Esophagus muscularis mucosa (tissue), 4 donors: ENCODE results near the gene PHF21A.

ENCODE experiments used
- EP300 ChIP-seq: sonication (generic); formaldehyde crosslinking; IDR thresholded peaks from one replicate; pipeline ENCODE4 v1.6.1; 2017; ENCODE audit warnings: antibody characterized with exemption
- POLR2A ChIP-seq: fragments of 450-650 bp; IDR thresholded peaks from one replicate; pipeline ENCODE4 v1.6.1; 2017; ENCODE audit warnings: antibody characterized with exemption, moderate library complexity, mild to moderate bottlenecking, low read depth
- POLR2AphosphoS5 ChIP-seq, 2 donors: sonication (generic); formaldehyde crosslinking; IDR thresholded peaks; one replicate each; pipeline ENCODE4 v1.6.1; 2017; ENCODE audit warnings: antibody characterized with exemption in 2 of 2
- TF ChIP-seq, protein P1 (sequence below), 3 experiments: fragments of 200-600 bp in 2 of 3; fragments of 450-650 bp in 1 of 3; sonication (generic) in 2 of 3; IDR thresholded peaks; one replicate each; pipeline ENCODE4 v1.5.1; 2017 to 2019; ENCODE audit warnings: antibody characterized with exemption in 3 of 3, mild to moderate bottlenecking in 2 of 3, moderate library complexity in 1 of 3

DNA sequence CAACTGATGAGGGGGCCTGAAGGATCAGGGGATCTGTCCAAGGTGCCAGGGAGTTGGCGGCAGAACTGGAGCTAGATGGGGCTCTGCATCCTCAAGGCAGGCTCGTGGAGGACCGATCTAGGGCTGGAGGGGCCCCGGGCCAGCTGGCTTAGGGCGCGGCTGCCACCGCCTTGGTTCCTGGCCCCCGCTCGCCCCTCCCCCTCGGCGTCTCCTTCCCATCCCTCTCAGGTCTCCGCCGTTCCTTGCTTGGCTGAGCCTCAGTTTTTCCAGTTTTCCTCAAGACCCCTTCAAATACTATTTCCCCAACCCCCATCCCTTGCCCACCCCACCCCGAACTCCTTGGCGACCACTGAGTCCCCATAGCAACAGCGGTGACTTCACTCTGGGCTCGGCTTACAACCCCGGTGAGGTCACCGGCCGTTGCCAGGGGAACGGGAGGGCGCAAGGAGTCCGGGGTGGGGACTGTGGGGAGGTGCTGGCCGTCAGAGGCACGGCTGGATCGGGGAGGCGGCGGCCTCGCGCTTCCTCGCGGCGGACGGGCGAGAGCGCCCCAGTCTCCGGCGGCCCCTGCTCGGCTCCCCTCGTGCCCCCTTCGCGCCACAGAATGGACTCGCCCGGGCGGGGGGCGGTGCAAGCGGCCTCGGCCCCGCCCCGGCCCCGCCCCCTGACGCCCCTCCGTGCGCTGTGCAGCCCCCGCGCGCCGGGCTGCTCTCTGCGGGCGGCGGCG lies 221.6 kb downstream of the PHF21A start:
- TF ChIP-seq POLR2A: no peak
- TF ChIP-seq, protein P1, sequence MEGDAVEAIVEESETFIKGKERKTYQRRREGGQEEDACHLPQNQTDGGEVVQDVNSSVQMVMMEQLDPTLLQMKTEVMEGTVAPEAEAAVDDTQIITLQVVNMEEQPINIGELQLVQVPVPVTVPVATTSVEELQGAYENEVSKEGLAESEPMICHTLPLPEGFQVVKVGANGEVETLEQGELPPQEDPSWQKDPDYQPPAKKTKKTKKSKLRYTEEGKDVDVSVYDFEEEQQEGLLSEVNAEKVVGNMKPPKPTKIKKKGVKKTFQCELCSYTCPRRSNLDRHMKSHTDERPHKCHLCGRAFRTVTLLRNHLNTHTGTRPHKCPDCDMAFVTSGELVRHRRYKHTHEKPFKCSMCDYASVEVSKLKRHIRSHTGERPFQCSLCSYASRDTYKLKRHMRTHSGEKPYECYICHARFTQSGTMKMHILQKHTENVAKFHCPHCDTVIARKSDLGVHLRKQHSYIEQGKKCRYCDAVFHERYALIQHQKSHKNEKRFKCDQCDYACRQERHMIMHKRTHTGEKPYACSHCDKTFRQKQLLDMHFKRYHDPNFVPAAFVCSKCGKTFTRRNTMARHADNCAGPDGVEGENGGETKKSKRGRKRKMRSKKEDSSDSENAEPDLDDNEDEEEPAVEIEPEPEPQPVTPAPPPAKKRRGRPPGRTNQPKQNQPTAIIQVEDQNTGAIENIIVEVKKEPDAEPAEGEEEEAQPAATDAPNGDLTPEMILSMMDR (IDR thresholded peaks at IDR 0.05): no peak
- TF ChIP-seq POLR2AphosphoS5 (IDR thresholded peaks at IDR 0.05): peak; percentile 32 to 54
- TF ChIP-seq EP300: no peak
